ENCODE results near the gene MYRFL.

GRCh38 chr12:69840727-69841126 lies 15.7 kb downstream of the MYRFL start:
- TF ChIP-seq CTCF (IDR thresholded peaks at IDR 0.05; ENCODE audit: low read length) (no peak), EZH2 (IDR thresholded peaks at IDR 0.05; ENCODE audit: borderline replicate concordance, low read length) (no peak)

All from OCI-LY1 (cell line).